Measurements from ENCODE around the gene WBP2. TPM values are rescaled to one million over a fixed set of nuclear protein-coding genes. Genes with fewer than 3 reads are reported as not detected.

WBP2 gene
- total and polyA plus RNA-seq, 9 of the 15 experiments (the other 6 are each of a cell fraction or from before 2014, with no cell fraction given) = 2.2 to 74.3 (median 20.0) TPM

DNA sequence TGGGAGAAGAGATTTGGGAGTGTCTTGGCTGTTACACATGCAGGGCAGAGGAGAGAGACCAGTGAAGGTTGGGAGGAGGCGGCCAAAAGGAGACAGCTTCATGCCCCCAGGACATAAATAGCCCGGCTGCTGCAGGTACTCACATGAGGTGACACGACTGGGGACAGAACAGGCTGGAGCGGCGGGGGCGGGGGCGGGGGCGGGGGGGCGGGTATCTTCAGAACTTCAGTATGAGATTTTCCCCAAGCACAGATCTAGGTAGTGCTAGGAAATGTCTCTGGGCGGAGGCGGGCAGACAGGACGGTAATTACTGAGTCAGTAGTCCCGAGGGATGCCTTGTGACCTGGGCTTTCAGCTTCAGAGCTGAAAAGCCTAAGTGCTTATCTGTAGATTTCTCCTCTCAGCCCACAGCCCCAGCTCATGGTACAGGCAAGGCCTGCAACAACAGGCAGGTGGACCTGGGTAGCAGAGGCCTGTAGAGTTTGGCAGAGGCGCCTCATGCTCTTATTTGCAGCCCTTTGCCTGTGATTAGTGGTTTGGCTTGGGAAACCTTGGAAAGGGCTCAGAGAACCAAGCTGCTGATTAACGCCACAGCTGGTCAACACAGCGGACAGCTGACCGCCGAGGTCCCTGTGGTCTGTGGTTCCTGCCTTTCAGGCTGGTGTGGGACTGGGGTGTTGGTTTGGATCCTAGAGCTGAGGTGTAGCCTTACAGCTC is 46.1 kb downstream of the WBP2 start:
- POLR2A ChIA-PET = interaction anchor here (1.1 to 4.1 kb wide), 7 partner anchors 10 to 33 kb away, joined by 4 to 37 read pairs (median 8); partner anchors contain the start of gene UNK
- TF ChIP-seq GABPB2 (CRISPR knock-in tag; conservative IDR thresholded peaks at IDR 0.05) = no peak
- TF ChIP-seq, protein P1, sequence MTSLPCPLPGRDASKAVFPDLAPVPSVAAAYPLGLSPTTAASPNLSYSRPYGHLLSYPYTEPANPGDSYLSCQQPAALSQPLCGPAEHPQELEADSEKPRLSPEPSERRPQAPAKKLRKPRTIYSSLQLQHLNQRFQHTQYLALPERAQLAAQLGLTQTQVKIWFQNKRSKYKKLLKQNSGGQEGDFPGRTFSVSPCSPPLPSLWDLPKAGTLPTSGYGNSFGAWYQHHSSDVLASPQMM (CRISPR knock-in tag; IDR thresholded peaks at IDR 0.05) = no peak
- TF ChIP-seq MCM5 (IDR thresholded peaks at IDR 0.05; ENCODE audit: low read depth) = no peak
- no peak for TF ChIP-seq SP2 (IDR thresholded peaks at IDR 0.05; ENCODE audit: extremely low read depth, low read depth, low read length, poor library complexity, severe bottlenecking)
- TF ChIP-seq, protein P2, sequence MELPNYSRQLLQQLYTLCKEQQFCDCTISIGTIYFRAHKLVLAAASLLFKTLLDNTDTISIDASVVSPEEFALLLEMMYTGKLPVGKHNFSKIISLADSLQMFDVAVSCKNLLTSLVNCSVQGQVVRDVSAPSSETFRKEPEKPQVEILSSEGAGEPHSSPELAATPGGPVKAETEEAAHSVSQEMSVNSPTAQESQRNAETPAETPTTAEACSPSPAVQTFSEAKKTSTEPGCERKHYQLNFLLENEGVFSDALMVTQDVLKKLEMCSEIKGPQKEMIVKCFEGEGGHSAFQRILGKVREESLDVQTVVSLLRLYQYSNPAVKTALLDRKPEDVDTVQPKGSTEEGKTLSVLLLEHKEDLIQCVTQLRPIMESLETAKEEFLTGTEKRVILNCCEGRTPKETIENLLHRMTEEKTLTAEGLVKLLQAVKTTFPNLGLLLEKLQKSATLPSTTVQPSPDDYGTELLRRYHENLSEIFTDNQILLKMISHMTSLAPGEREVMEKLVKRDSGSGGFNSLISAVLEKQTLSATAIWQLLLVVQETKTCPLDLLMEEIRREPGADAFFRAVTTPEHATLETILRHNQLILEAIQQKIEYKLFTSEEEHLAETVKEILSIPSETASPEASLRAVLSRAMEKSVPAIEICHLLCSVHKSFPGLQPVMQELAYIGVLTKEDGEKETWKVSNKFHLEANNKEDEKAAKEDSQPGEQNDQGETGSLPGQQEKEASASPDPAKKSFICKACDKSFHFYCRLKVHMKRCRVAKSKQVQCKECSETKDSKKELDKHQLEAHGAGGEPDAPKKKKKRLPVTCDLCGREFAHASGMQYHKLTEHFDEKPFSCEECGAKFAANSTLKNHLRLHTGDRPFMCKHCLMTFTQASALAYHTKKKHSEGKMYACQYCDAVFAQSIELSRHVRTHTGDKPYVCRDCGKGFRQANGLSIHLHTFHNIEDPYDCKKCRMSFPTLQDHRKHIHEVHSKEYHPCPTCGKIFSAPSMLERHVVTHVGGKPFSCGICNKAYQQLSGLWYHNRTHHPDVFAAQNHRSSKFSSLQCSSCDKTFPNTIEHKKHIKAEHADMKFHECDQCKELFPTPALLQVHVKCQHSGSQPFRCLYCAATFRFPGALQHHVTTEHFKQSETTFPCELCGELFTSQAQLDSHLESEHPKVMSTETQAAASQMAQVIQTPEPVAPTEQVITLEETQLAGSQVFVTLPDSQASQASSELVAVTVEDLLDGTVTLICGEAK (IDR thresholded peaks at IDR 0.05) = no peak
- TF ChIP-seq, protein P2 (CRISPR knock-in tag; IDR thresholded peaks at IDR 0.05) = no peak
- TF ChIP-seq TAF15 (IDR thresholded peaks at IDR 0.05; ENCODE audit: low read depth, low read length) = no peak
- TF ChIP-seq, protein P3, sequence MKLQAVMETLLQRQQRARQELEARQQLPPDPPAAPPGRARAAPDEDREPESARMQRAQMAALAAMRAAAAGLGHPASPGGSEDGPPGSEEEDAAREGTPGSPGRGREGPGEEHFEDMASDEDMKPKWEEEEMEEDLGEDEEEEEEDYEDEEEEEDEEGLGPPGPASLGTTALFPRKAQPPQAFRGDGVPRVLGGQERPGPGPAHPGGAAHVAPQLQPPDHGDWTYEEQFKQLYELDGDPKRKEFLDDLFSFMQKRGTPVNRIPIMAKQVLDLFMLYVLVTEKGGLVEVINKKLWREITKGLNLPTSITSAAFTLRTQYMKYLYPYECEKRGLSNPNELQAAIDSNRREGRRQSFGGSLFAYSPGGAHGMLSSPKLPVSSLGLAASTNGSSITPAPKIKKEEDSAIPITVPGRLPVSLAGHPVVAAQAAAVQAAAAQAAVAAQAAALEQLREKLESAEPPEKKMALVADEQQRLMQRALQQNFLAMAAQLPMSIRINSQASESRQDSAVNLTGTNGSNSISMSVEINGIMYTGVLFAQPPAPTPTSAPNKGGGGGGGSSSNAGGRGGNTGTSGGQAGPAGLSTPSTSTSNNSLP (IDR thresholded peaks at IDR 0.05; ENCODE audit: borderline replicate concordance, low read depth, low read length) = no peak
- TF ChIP-seq ZNF134 (CRISPR knock-in tag; conservative IDR thresholded peaks at IDR 0.05) = no peak
- TF ChIP-seq FOSL1 (tag; conservative IDR thresholded peaks at IDR 0.05) = peak; percentile 72
- TF ChIP-seq SMARCA5 (IDR thresholded peaks at IDR 0.05) = no peak

More for the DNA sequence above, 46.1 kb downstream of the WBP2 start:
- H2AFZ ChIP-seq (ENCODE audit: low read depth, low read length) = no peak overlapping the region
- H4K20me1 ChIP-seq (replicated peaks; ENCODE audit: control insufficient read depth, insufficient read depth, low read length) = no peaks in the 10 kb centered on the region
- peak overlapping the region in 1 of 2 experiments; percentile 74; a peak in 2 of 4 replicates for H3K9ac ChIP-seq (ENCODE audit: insufficient read depth in 1 of 2, low read depth in 2 of 2, low read length in 2 of 2)
- no peak overlapping the region; the same call in 2 of the 3 replicates for H3K27ac ChIP-seq (ENCODE audit: extremely low read depth, low read depth, low read length)
- H3K36me3 ChIP-seq (ENCODE audit: control insufficient read depth, insufficient read depth, low read length) = peaks cover 36% of the 10 kb centered on the region; the same call in 2 of the 3 replicates
- CTCF ChIA-PET (ENCODE audit: low intra/inter-chr PET ratio) = no interaction called here
- FAIRE-seq (peak; percentile 75), ATAC-seq (peak; percentile 58), DNase-seq (ENCODE audit: extremely low read depth in 1 of 4, low spot score in 3 of 4) (peak in 2 of 4 experiments; percentile 20 to 67)
- H3K4me2 ChIP-seq (ENCODE audit: insufficient read depth, low read length) = no peak overlapping the region
- in situ Hi-C loops (cut with MboI) = no loop called here
- intact Hi-C loops (cut with micrococcal nuclease) = no loop called here
- H3K9me1 ChIP-seq (ENCODE audit: control insufficient read depth, insufficient read depth, low read length) = no peaks in the 10 kb centered on the region
- WGBS (ENCODE audit: insufficient coverage, low coverage, missing lambda C conversion rate) = 45% methylated on average over 13 of the region's 18 CpGs
- no peaks in the 10 kb centered on the region for H3K27me3 ChIP-seq (ENCODE audit: control insufficient read depth in 2 of 2, insufficient read depth in 2 of 2, low read length in 2 of 2)
- no peaks in the 10 kb centered on the region for H3K79me2 ChIP-seq (ENCODE audit: control insufficient read depth, insufficient read depth, low read length)
- H3K4me1 ChIP-seq (replicated peaks in 1 of 2; ENCODE audit: control insufficient read depth in 2 of 2, insufficient read depth in 2 of 2, low read length in 2 of 2) = peaks cover 10 to 24% of the 10 kb centered on the region in 2 experiments
- no peaks in the 10 kb centered on the region for H3K9me3 ChIP-seq (replicated peaks; ENCODE audit: control insufficient read depth, insufficient read depth, low read depth, low read length)
- BruUV-seq (replicated peaks) = no TSS peak
- no peak overlapping the region for H3K4me3 ChIP-seq

Measured in K562 (cell line).